Smooth muscle cell (in vitro differentiated cells): ENCODE data around the gene GFER. TPM values are rescaled to one million over a fixed set of nuclear protein-coding genes. Genes with fewer than 3 reads are reported as not detected.

Experiments
- DNase-seq: peaks from one replicate; lab custom pipeline; 2025; ENCODE audit not compliant: unreplicated experiment; lab: John Stamatoyannopoulos, UW
- H2AFZ ChIP-seq: fragments of 200-600 bp; sonication (generic); 2 replicates; pipeline ENCODE4 v1.6.0; 2016; ENCODE audit warnings: antibody characterized with exemption, low read depth, mild to moderate bottlenecking
- H3F3A ChIP-seq: fragments of 200-600 bp; sonication (generic); 2 replicates; pipeline ENCODE4 v1.6.0; 2017; ENCODE audit warnings: antibody characterized with exemption, low read depth
- H3K27ac ChIP-seq: fragments of 200-600 bp; sonication (generic); 2 replicates; pipeline ENCODE4 v1.5.1; 2016; ENCODE audit warnings: low read depth, mild to moderate bottlenecking
- H3K27me3 ChIP-seq: fragments of 200-600 bp; sonication (generic); 2 replicates; pipeline ENCODE4 v1.6.1; 2016; ENCODE audit warnings: low read depth, mild to moderate bottlenecking
- H3K36me3 ChIP-seq: fragments of 200-600 bp; sonication (generic); 2 replicates; pipeline ENCODE4 v1.5.1; 2016; ENCODE audit warnings: low read depth
- H3K4me1 ChIP-seq: fragments of 200-600 bp; sonication (generic); 2 replicates; pipeline ENCODE4 v1.5.1; 2016; ENCODE audit warnings: low read depth
- H3K4me2 ChIP-seq: fragments of 200-600 bp; sonication (generic); 2 replicates; pipeline ENCODE4 v1.6.0; 2016; ENCODE audit warnings: mild to moderate bottlenecking
- H3K4me3 ChIP-seq: fragments of 200-600 bp; sonication (generic); 2 replicates; pipeline ENCODE4 v1.5.1; 2016; ENCODE audit warnings: mild to moderate bottlenecking
- H3K79me2 ChIP-seq: fragments of 200-600 bp; sonication (generic); 2 replicates; pipeline ENCODE4 v1.6.0; 2016; ENCODE audit warnings: low read depth, mild to moderate bottlenecking
- H3K9ac ChIP-seq: fragments of 200-600 bp; sonication (generic); 2 replicates; pipeline ENCODE4 v1.6.0; 2016; ENCODE audit warnings: low read depth
- H3K9me3 ChIP-seq: fragments of 200-600 bp; sonication (generic); replicated peaks from 2 replicates; pipeline ENCODE4 v1.5.1; 2016; ENCODE audit warnings: low read depth
- H4K20me1 ChIP-seq: fragments of 200-600 bp; sonication (generic); 2 replicates; pipeline ENCODE4 v1.6.0; 2016; ENCODE audit warnings: low read depth
- CTCF ChIP-seq: fragments of 200-600 bp; sonication (generic); IDR thresholded peaks from 2 replicates; pipeline ENCODE4 v1.5.1; 2017; ENCODE audit warnings: borderline replicate concordance, mild to moderate bottlenecking, antibody characterized with exemption; ENCODE audit not compliant: insufficient read depth, poor library complexity, severe bottlenecking
- WGBS: methylation state at CpG from one replicate; pipeline ENCODE4 v1.1.7; 2016; ENCODE audit warnings: low lambda C conversion rate; 5-methylcytosine and 5-hydroxymethylcytosine counted together
- polyA plus RNA-seq: library from polyadenylated mRNA; unstranded; fragments of >200 nt; fragmentation: Nextera tagmentation; extraction: Ambion mirVana; gene quantifications from 2 replicates; pipeline ENCODE4 v1.2.1, GENCODE V29; 2016
- total RNA-seq: library from RNA; depleted of rRNA; stranded (reverse); fragments of >200 nt; gene quantifications from 2 replicates; pipeline ENCODE4 v1.2.3, GENCODE V29; 2014

The GFER gene
- total and polyA plus RNA-seq, 2 experiments from 2014 or later: 15.1 to 41.2 TPM

GRCh38 chr16:1991135-1991551 lies 7.2 kb downstream of the GFER start:
- Histone ChIP-seq H3K9ac (no peak overlapping the region), H3K27me3 (peaks cover 39% of the 10 kb centered on the region), H2AFZ (no peak overlapping the region), H3K79me2 (no peaks in the 10 kb centered on the region), H4K20me1 (no peaks in the 10 kb centered on the region), H3F3A (peaks cover 19% of the 10 kb centered on the region), H3K4me1 (peaks cover 10% of the 10 kb centered on the region), H3K4me3 (peak overlapping the region; percentile 46), H3K27ac (no peak overlapping the region), H3K9me3 (no peaks in the 10 kb centered on the region), H3K36me3 (no peaks in the 10 kb centered on the region), H3K4me2 (peak overlapping the region; percentile 82)
- WGBS: 29% methylated on average over 18 of the region's 18 CpGs
- TF ChIP-seq CTCF: no peak
- DNase-seq: no peak

GRCh38 chr16:1991588-1991947 lies 7.6 kb downstream of the GFER start:
- 21% methylated on average over 22 of the region's 22 CpGs for WGBS
- Histone ChIP-seq H3K27me3 (peaks cover 39% of the 10 kb centered on the region), H3F3A (peaks cover 24% of the 10 kb centered on the region), H3K9me3 (no peaks in the 10 kb centered on the region), H4K20me1 (no peaks in the 10 kb centered on the region), H3K9ac (no peak overlapping the region), H3K79me2 (no peaks in the 10 kb centered on the region), H3K4me3 (peak overlapping the region; percentile 23), H3K4me1 (peaks cover 10% of the 10 kb centered on the region), H3K27ac (no peak overlapping the region), H3K36me3 (no peaks in the 10 kb centered on the region), H3K4me2 (peak overlapping the region; percentile 81), H2AFZ (no peak overlapping the region)
- TF ChIP-seq CTCF: no peak
- DNase-seq: no peak

GRCh38 chr16:1991948-1992703 lies 8.1 kb downstream of the GFER start:
- H3F3A ChIP-seq: peaks cover 29% of the 10 kb centered on the region
- no peaks in the 10 kb centered on the region for H3K9me3 ChIP-seq
- no peaks in the 10 kb centered on the region for H3K79me2 ChIP-seq
- H3K27ac ChIP-seq: no peak overlapping the region
- TF ChIP-seq CTCF: no peak
- H3K36me3 ChIP-seq: no peaks in the 10 kb centered on the region
- peak; percentile 91 for DNase-seq
- peak overlapping the region; percentile 81 for H3K4me2 ChIP-seq
- peaks cover 10% of the 10 kb centered on the region for H3K4me1 ChIP-seq
- peak overlapping the region; percentile 23 for H3K4me3 ChIP-seq
- H3K27me3 ChIP-seq: peaks cover 39% of the 10 kb centered on the region
- 9% methylated on average over 25 of the region's 96 CpGs for WGBS
- H2AFZ ChIP-seq: no peak overlapping the region
- H3K9ac ChIP-seq: no peak overlapping the region
- H4K20me1 ChIP-seq: peaks cover under 1% of the 10 kb centered on the region

DNA sequence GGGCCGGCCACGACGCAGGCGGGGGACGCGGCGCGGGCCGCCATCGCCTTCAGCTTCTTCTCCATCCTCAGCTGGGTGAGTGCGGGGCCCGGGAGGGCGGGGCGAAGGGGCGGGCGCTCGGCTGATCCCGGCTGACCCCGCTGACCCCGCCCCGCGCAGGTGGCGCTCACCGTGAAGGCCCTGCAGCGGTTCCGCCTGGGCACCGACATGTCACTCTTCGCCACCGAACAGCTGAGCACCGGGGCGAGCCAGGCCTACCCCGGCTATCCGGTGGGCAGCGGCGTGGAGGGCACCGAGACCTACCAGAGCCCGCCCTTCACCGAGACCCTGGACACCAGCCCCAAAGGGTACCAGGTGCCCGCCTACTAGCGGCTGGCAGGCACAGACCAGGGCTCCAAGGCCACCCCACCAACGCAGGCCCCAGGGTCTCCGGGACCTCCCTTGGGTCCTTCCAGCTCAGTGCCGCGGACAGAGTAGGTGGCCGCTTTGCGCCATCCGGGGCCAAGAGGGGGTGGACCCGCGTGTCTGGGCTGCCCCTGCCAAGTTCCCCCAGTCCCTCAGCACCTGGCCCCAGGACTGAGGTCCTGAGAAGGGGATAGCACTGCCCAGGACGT lies 8.8 kb downstream of the GFER start:
- peak overlapping the region; percentile 63 for H3K4me2 ChIP-seq

More for the DNA sequence above, 8.8 kb downstream of the GFER start:
- H4K20me1 ChIP-seq: peaks cover 5% of the 10 kb centered on the region
- DNase-seq: no peak
- TF ChIP-seq CTCF: no peak
- no peaks in the 10 kb centered on the region for H3K36me3 ChIP-seq
- H3K27me3 ChIP-seq: peaks cover 37% of the 10 kb centered on the region
- peaks cover 10% of the 10 kb centered on the region for H3K4me1 ChIP-seq
- no peak overlapping the region for H3K9ac ChIP-seq
- H2AFZ ChIP-seq: no peak overlapping the region
- 93% methylated on average over 15 of the region's 50 CpGs for WGBS
- no peaks in the 10 kb centered on the region for H3K9me3 ChIP-seq
- H3F3A ChIP-seq: peaks cover 33% of the 10 kb centered on the region
- no peak overlapping the region for H3K4me3 ChIP-seq
- no peaks in the 10 kb centered on the region for H3K79me2 ChIP-seq
- no peak overlapping the region for H3K27ac ChIP-seq
